Activated CD8-positive, alpha-beta memory T cell treated with anti-CD3 and anti-CD28 coated beads, Interleukin-2, amount 50 U/mL, for 24 hours (primary cell): ENCODE measurements around the gene CCL3.
"Not testable (repeated sequence)": the region's sequence is repeated elsewhere in the genome, so short reads cannot be mapped to it uniquely, and the experiment has no call there.

ENCODE experiments used
- DNase-seq: peaks from one replicate; pipeline ENCODE4 v3.0.0-alpha.2; 2020; ENCODE audit errors: extremely low read depth

CCL3 gene

GRCh38 chr17:36089888-36090836 is at the start of gene CCL3:
TSS of gene CCL3 (minus strand) at chr17:36090143. CDS start at chr17:36090058, 85 bp downstream.
- DNase-seq = no peak

- no peak for DNase-seq
Observed at GRCh38 chr17:36136439-36136838, 46.5 kb upstream of the CCL3 start.

GRCh38 chr17:36136036-36136435 is 46.1 kb upstream of the CCL3 start:
- no peak for DNase-seq

- no peak for DNase-seq
Observed at GRCh38 chr17:36135465-36135864, 45.5 kb upstream of the CCL3 start.

GRCh38 chr17:36133602-36134236 is 43.8 kb upstream of the CCL3 start:
- DNase-seq = no peak

GRCh38 chr17:36132421-36132831 is 42.5 kb upstream of the CCL3 start:
- no peak for DNase-seq

GRCh38 chr17:36131931-36132330 is 42.0 kb upstream of the CCL3 start:
- DNase-seq = no peak

- DNase-seq = no peak
Observed at GRCh38 chr17:36131421-36131820, 41.5 kb upstream of the CCL3 start.

- no peak for DNase-seq
Observed at GRCh38 chr17:36130346-36130745, 40.4 kb upstream of the CCL3 start.

GRCh38 chr17:36129616-36130015 is 39.7 kb upstream of the CCL3 start:
- DNase-seq = no peak

GRCh38 chr17:36128411-36128978 is 38.6 kb upstream of the CCL3 start:
- no peak for DNase-seq

GRCh38 chr17:36127911-36128310 is 38.0 kb upstream of the CCL3 start:
- DNase-seq = no peak

- DNase-seq = no peak
Observed at GRCh38 chr17:36127199-36127893, 37.4 kb upstream of the CCL3 start.

GRCh38 chr17:36124879-36125824 is 35.2 kb upstream of the CCL3 start:
- no peak for DNase-seq

GRCh38 chr17:36123431-36123830 is 33.5 kb upstream of the CCL3 start:
- no peak for DNase-seq

GRCh38 chr17:36121099-36121498 is 31.2 kb upstream of the CCL3 start:
- DNase-seq = not testable (repeated sequence)

- DNase-seq = no peak
Observed at GRCh38 chr17:36120221-36120620, 30.3 kb upstream of the CCL3 start.

GRCh38 chr17:36118477-36119353 is 28.8 kb upstream of the CCL3 start:
- DNase-seq = no peak

GRCh38 chr17:36117505-36118382 is 27.8 kb upstream of the CCL3 start:
- no peak for DNase-seq
